HepG2 (cell line): ENCODE results near the gene ARID3C. TPM values are rescaled to one million over a fixed set of nuclear protein-coding genes. Genes with fewer than 3 reads are reported as not detected.
A peak's percentile ranks its signal among the peaks of the same experiment; 100 is the strongest.

Experiments
- ATM ChIP-seq: fragments of 450-650 bp; IDR thresholded peaks from 2 replicates; pipeline ENCODE4 v1.7.1; 2017; ENCODE audit warnings: mild to moderate bottlenecking, borderline replicate concordance
- DMTF1 ChIP-seq: sonication (generic); formaldehyde crosslinking; IDR thresholded peaks from 2 replicates; pipeline ENCODE4 v1.4.0; 2020; ENCODE audit warnings: mild to moderate bottlenecking, missing genetic modification reagents
- MYNN ChIP-seq: sonication (generic); formaldehyde crosslinking; IDR thresholded peaks from 2 replicates; pipeline ENCODE4 v1.4.0; 2020; ENCODE audit warnings: mild to moderate bottlenecking, low read depth, missing genetic modification reagents
- NCOA1 ChIP-seq: sonication (generic); formaldehyde crosslinking; IDR thresholded peaks from 2 replicates; pipeline ENCODE4 v1.9.0; 2021; ENCODE audit warnings: missing genetic modification reagents
- NFIC ChIP-seq: IDR thresholded peaks from 2 replicates; pipeline ENCODE4 v1.6.1; 2012; ENCODE audit warnings: mild to moderate bottlenecking, low read length, inconsistent platforms
- RFX1 ChIP-seq: fragments of 450-650 bp; IDR thresholded peaks from 2 replicates; pipeline ENCODE4 v1.6.1; 2017
- RFXAP ChIP-seq: sonication (generic); formaldehyde crosslinking; IDR thresholded peaks from 2 replicates; pipeline ENCODE4 v1.4.0; 2020; ENCODE audit warnings: missing genetic modification reagents, borderline replicate concordance
- RXRB ChIP-seq: IDR thresholded peaks from 2 replicates; pipeline ENCODE4 v1.6.1; 2016; ENCODE audit warnings: borderline replicate concordance, missing genetic modification reagents, missing compliant biosample characterization
- ZBTB7B ChIP-seq: sonication (generic); formaldehyde crosslinking; IDR thresholded peaks from 2 replicates; pipeline ENCODE4 v1.4.0; 2020; ENCODE audit warnings: missing genetic modification reagents
- ZFYVE20 ChIP-seq: sonication (generic); formaldehyde crosslinking; IDR thresholded peaks from 2 replicates; pipeline ENCODE4 v1.8.0; 2023; ENCODE audit warnings: low read depth, mild to moderate bottlenecking, moderate library complexity, missing genetic modification reagents, borderline replicate concordance
- ZNF280B ChIP-seq: sonication (generic); formaldehyde crosslinking; IDR thresholded peaks from 2 replicates; pipeline ENCODE4 v1.5.0; 2020; ENCODE audit warnings: missing genetic modification reagents, mild to moderate bottlenecking, borderline replicate concordance
- ZNF713 ChIP-seq: sonication (generic); formaldehyde crosslinking; IDR thresholded peaks from 2 replicates; pipeline ENCODE4 v1.4.0; 2020; ENCODE audit warnings: mild to moderate bottlenecking, missing genetic modification reagents
- ZNF790 ChIP-seq: sonication (generic); formaldehyde crosslinking; IDR thresholded peaks from 2 replicates; pipeline ENCODE4 v1.8.0; 2022; ENCODE audit warnings: missing genetic modification reagents, mild to moderate bottlenecking, borderline replicate concordance
- polyA plus RNA-seq, 8 experiments: library from polyadenylated mRNA; depleted of rRNA in 3 of 8; stranded (reverse) in 7 of 8; unstranded in 1 of 8; fragments of >200 nt; fragmentation: Illumina TruSeq in 4 of 8; extraction: Trizol in 4 of 8; gene quantifications; 2 replicates each; pipeline versions ENCODE4 v1.2.1 to v1.2.3, GENCODE V29; 2011 to 2016; ENCODE audit warnings: low read depth in 4 of 8, missing spikeins in 1 of 8, mixed read lengths in 1 of 8; ENCODE audit not compliant: insufficient read depth in 1 of 8
- total RNA-seq, 5 experiments: library from RNA; depleted of rRNA; stranded (reverse); fragments of >200 nt; fragmentation: Illumina TruSeq; extraction: Trizol; gene quantifications; 2 replicates each; pipeline ENCODE4 v1.2.3, GENCODE V29; 2016; ENCODE audit warnings: low read depth in 1 of 5
- TF ChIP-seq, protein P1 (sequence below): sonication (generic); formaldehyde crosslinking; conservative IDR thresholded peaks from 2 replicates; pipeline ENCODE4 v1.8.0; 2022; ENCODE audit warnings: low read depth, missing genetic modification reagents
- TF ChIP-seq, protein P2 (sequence below): sonication (generic); formaldehyde crosslinking; IDR thresholded peaks from 2 replicates; pipeline ENCODE4 v1.5.1; 2020; ENCODE audit warnings: missing genetic modification reagents, mild to moderate bottlenecking, borderline replicate concordance
- TF ChIP-seq, protein P3 (sequence below): sonication (generic); formaldehyde crosslinking; IDR thresholded peaks from 2 replicates; pipeline ENCODE4 v1.4.0; 2020; ENCODE audit warnings: mild to moderate bottlenecking, missing genetic modification reagents
- TF ChIP-seq, protein P4 (sequence below): sonication (generic); formaldehyde crosslinking; IDR thresholded peaks from 2 replicates; pipeline ENCODE4 v1.5.0; 2020; ENCODE audit warnings: missing genetic modification reagents

ARID3C gene
- total and polyA plus RNA-seq, 2 of the 13 experiments (the other 11 are each of a cell fraction or from before 2014, with no cell fraction given), result not detected

- no peak for TF ChIP-seq RXRB
- no peak for TF ChIP-seq MYNN (CRISPR knock-in tag)
- TF ChIP-seq, protein P1, sequence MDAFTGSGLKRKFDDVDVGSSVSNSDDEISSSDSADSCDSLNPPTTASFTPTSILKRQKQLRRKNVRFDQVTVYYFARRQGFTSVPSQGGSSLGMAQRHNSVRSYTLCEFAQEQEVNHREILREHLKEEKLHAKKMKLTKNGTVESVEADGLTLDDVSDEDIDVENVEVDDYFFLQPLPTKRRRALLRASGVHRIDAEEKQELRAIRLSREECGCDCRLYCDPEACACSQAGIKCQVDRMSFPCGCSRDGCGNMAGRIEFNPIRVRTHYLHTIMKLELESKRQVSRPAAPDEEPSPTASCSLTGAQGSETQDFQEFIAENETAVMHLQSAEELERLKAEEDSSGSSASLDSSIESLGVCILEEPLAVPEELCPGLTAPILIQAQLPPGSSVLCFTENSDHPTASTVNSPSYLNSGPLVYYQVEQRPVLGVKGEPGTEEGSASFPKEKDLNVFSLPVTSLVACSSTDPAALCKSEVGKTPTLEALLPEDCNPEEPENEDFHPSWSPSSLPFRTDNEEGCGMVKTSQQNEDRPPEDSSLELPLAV (CRISPR knock-in tag), result no peak; the same call in 1 of the 2 replicates
- no peak for TF ChIP-seq ATM
- TF ChIP-seq NFIC, result no peak
- TF ChIP-seq, protein P2, sequence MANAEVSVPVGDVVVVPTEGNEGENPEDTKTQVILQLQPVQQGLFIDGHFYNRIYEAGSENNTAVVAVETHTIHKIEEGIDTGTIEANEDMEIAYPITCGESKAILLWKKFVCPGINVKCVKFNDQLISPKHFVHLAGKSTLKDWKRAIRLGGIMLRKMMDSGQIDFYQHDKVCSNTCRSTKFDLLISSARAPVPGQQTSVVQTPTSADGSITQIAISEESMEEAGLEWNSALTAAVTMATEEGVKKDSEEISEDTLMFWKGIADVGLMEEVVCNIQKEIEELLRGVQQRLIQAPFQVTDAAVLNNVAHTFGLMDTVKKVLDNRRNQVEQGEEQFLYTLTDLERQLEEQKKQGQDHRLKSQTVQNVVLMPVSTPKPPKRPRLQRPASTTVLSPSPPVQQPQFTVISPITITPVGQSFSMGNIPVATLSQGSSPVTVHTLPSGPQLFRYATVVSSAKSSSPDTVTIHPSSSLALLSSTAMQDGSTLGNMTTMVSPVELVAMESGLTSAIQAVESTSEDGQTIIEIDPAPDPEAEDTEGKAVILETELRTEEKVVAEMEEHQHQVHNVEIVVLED, result no peak
- TF ChIP-seq ZFYVE20 (CRISPR knock-in tag), result no peak; the same call in 1 of the 2 replicates
- TF ChIP-seq, protein P3, sequence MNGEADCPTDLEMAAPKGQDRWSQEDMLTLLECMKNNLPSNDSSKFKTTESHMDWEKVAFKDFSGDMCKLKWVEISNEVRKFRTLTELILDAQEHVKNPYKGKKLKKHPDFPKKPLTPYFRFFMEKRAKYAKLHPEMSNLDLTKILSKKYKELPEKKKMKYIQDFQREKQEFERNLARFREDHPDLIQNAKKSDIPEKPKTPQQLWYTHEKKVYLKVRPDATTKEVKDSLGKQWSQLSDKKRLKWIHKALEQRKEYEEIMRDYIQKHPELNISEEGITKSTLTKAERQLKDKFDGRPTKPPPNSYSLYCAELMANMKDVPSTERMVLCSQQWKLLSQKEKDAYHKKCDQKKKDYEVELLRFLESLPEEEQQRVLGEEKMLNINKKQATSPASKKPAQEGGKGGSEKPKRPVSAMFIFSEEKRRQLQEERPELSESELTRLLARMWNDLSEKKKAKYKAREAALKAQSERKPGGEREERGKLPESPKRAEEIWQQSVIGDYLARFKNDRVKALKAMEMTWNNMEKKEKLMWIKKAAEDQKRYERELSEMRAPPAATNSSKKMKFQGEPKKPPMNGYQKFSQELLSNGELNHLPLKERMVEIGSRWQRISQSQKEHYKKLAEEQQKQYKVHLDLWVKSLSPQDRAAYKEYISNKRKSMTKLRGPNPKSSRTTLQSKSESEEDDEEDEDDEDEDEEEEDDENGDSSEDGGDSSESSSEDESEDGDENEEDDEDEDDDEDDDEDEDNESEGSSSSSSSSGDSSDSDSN (CRISPR knock-in tag), result no peak
- TF ChIP-seq RFXAP, result peak; percentile 10; the same call in 1 of the 2 replicates
- TF ChIP-seq DMTF1 (CRISPR knock-in tag), result peak; percentile 52; the same call in 1 of the 2 replicates
- no peak for TF ChIP-seq RFX1
- TF ChIP-seq ZNF713, result no peak
- no peak for TF ChIP-seq NCOA1 (CRISPR knock-in tag)
- peak; percentile 79 for TF ChIP-seq ZNF280B (CRISPR knock-in tag)
- TF ChIP-seq ZBTB7B (CRISPR knock-in tag), result 0 out of 2 replicates have a peak, but pooled peaks have one; percentile 3
- TF ChIP-seq, protein P4, sequence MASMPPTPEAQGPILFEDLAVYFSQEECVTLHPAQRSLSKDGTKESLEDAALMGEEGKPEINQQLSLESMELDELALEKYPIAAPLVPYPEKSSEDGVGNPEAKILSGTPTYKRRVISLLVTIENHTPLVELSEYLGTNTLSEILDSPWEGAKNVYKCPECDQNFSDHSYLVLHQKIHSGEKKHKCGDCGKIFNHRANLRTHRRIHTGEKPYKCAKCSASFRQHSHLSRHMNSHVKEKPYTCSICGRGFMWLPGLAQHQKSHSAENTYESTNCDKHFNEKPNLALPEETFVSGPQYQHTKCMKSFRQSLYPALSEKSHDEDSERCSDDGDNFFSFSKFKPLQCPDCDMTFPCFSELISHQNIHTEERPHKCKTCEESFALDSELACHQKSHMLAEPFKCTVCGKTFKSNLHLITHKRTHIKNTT, result no peak
- 0 out of 2 replicates have a peak, but pooled peaks have one; percentile 20 for TF ChIP-seq ZNF790 (CRISPR knock-in tag)
Observed at GRCh38 chr9:34636791-34637355, 8.0 kb upstream of the ARID3C start (continued).
